GM12865 (cell line): ENCODE data around the gene TCEA2.

Experiments
- DNase-seq: peaks from one replicate; pipeline ENCODE4 v3.0.0; 2010; ENCODE audit warnings: low read depth
- H3K4me3 ChIP-seq: 2 replicates; pipeline ENCODE4 v1.5.1; 2011; ENCODE audit warnings: mild to moderate bottlenecking, low read depth, low read length, control low read depth
- TF ChIP-seq, protein P1 (sequence below): IDR thresholded peaks from 2 replicates; pipeline ENCODE4 v1.5.1; 2011; ENCODE audit warnings: low read length, control low read depth, low read depth, inconsistent platforms; ENCODE audit not compliant: insufficient read depth; ENCODE audit errors: missing control alignments

The TCEA2 gene

DNA sequence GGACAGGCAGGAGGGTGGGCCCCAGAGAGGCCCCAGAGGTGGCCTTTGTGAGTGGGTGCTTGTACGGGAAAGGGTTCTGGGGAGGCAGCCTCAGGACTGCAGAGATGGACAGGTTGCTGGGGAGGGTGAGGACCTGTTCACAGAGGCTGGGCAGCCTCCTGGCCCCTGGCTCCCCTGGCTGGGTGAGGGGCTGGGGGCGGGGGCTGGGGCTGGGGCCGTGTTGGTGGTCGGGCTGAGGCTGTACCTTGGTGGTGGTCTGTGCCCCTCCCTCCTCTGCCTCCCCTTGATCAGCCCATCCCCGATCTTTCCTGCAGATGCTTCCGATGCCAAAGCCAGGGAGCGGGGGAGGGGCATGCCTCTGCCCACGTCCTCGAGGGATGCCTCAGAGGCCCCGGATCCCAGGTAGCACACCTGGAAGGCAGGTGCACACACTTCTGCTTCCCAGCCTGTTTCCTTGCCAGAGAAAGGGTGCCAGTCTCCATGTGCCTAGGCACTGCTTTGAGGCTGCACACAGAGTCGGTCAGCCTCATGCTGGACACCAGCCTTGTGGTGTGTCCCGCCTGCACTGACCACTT lies 4.8 kb downstream of the TCEA2 start:
- no peak overlapping the region for H3K4me3 ChIP-seq
- DNase-seq, result no peak
- TF ChIP-seq, protein P1, sequence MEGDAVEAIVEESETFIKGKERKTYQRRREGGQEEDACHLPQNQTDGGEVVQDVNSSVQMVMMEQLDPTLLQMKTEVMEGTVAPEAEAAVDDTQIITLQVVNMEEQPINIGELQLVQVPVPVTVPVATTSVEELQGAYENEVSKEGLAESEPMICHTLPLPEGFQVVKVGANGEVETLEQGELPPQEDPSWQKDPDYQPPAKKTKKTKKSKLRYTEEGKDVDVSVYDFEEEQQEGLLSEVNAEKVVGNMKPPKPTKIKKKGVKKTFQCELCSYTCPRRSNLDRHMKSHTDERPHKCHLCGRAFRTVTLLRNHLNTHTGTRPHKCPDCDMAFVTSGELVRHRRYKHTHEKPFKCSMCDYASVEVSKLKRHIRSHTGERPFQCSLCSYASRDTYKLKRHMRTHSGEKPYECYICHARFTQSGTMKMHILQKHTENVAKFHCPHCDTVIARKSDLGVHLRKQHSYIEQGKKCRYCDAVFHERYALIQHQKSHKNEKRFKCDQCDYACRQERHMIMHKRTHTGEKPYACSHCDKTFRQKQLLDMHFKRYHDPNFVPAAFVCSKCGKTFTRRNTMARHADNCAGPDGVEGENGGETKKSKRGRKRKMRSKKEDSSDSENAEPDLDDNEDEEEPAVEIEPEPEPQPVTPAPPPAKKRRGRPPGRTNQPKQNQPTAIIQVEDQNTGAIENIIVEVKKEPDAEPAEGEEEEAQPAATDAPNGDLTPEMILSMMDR, result no peak

DNA sequence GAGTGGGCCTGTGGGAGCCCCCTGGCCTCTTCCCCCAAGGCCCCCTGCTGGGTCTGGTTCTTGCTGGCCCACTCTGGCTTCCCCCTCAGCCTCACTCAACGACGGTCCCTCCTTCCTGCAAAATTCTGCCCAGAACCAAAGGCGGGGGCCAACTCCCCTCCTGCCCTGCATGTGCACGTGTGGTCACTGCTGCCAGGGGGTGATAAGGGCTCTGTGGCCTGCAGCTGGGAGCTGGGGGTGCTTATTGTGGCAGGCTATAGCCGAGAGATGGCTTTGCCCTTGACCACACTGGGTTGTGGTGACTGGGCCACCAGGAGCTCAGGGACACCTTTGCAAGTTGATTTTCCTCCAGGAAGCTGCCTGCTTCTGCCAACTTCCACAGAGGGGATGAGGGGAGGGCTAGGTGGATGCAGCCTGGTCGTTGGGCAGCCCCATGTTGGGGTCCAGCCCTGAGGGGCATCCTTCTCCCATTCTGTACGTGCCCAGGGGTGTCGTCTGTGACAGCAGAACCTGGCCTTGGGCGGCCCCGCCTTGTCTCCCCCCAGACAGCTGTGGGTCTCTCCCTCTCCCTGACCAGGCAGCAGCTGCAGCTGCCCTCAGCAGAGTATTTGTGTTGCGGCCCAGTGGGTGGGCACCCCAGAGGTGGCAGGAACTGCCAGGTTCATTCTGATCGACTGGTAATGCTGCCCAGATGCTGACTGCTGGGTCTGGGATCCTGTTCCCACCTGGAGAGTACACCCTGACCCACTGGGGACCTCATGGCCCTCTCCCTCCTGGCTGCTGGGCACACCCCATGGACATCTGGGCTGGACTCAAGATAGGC lies 5.6 kb downstream of the TCEA2 start:
- no peak for DNase-seq
- TF ChIP-seq, protein P1, result no peak
- no peak overlapping the region for H3K4me3 ChIP-seq

DNA sequence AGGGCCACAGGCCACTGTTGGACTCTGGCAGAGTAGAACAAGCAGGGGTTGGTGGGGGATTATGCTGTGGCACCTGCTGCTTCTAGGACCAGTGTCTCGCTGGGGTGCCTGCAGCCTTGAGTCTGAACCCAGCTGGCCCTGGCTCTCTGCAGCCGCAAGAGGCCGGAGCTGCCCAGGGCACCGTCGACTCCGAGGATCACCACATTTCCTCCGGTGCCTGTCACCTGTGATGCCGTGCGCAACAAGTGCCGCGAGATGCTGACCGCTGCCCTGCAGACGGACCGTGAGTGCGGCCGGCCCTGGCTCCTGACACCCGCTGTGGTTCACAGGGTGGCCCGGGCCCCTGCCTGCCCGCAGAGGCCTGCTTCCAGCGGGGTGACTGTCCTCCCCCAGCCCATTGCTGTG lies 6.2 kb downstream of the TCEA2 start:
- TF ChIP-seq, protein P1, result no peak
- no peak for DNase-seq
- no peak overlapping the region for H3K4me3 ChIP-seq

DNA sequence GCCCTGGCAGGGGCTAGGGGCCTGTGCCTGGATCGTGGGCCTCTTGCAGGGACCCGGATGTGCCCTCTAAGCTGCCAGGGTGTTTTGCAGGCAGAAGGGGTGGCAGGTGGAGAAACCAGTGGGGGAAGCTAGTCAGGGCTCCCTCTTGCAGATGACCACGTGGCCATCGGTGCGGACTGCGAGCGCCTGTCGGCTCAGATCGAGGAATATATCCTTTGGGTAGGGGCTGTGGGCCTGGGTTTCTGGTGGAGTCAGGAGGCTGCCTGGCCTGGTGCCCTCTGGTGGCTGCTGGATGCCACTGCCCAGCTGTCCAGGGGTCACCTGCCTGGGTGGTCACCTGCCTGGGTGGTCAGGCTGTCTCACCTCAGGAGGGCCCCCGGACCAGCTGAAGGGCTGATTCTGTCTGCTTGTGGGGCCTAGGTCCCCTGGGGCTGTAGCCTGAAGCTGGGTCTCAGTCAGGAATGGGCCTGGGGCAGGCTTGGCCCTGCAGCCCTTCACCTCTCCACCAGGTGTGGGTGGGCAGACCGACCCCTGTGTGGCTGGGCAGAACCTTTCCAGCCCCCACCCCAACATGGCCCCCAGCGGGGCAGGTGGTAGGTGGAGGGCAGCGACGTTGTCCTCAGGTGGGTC lies 6.7 kb downstream of the TCEA2 start:
- TF ChIP-seq, protein P1, result peak; percentile 78
- no peak overlapping the region for H3K4me3 ChIP-seq
- no peak for DNase-seq

DNA sequence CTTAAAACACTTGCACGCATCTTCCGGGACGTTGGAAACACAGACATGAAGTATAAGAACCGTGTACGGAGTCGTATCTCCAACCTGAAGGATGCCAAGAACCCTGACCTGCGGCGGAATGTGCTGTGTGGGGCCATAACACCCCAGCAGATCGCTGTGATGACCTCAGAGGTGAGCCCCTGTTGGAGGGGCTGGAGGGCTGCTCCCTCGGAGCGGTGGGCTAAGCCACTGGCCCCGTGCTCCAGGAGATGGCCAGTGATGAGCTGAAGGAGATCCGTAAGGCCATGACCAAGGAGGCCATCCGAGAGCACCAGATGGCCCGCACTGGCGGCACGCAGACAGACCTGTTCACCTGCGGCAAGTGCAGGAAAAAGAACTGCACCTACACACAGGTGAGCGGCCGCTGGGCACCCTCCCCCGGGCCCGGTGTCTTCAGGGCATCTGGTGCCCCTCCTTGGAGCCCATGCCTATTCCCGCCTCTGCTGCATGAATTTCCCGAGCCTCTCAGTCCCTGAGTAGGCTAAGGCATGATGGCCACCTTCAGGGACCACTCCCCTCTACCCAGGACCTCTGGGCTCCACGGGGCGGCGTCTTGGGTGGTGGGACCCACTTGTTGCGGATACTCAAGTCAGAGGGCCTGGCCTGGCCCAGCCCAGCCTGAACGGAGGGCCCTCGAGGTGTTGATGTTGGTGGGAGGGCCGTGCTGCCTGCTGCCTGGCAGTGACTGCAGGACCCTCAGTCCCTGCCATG lies 7.4 kb downstream of the TCEA2 start:
- TF ChIP-seq, protein P1, result no peak
- no peak for DNase-seq
- H3K4me3 ChIP-seq, result no peak overlapping the region

DNA sequence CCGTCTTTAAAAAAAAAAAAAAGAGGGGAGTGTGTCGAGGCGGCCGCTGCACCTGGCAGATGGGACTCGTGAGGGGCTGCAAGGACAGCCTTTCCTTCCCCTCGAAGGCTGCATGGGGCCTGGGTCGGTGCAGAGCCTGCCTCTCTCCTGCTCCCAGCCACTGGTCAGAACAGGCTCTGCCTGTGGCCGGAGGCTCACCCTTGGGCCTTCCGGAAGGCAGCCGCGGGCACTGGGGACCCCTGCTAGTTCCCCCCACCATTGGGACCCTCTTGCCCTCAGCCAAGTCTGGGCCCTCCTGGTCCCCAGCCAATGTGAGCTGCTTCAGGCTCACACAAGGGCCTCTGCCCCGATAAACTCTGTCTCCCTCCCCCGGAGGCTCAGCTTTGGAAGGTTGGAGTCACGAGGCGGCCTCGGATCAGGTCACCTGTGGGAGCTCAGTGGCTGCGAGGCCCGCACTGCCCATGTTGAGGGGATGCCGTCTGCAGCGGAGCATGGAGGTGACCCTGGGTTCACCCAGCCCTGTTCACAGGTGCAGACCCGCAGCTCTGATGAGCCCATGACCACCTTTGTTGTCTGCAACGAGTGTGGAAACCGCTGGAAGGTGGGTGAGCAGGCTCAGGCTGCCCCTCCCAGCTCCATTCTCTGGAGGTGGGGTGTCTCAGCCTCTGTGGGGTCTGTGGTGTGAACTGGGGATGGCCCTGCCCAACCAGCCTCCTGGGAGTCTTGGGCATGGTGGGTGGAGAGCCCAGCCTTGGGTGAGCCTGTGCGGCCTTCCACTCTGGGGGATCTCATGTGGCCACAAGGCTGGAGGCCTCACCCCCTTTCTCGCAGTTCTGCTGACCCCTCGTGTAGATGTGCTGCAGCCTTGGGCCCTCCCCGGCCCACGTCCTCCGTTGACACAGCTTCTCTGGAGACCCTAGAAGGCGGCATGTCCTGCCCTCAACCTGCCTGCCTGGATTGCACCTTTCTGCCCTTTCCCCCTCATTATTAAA lies 8.6 kb downstream of the TCEA2 start:
- no peak overlapping the region for H3K4me3 ChIP-seq
- TF ChIP-seq, protein P1, result no peak

More for the DNA sequence above, 8.6 kb downstream of the TCEA2 start:
- no peak for DNase-seq
